Trophoblast cell (in vitro differentiated cells and primary cell): Measurements from ENCODE around the gene PHC3.

ENCODE experiments used
- DNase-seq, 2 donors: peaks; one replicate each; pipeline ENCODE4 v3.0.0-alpha.2; 2016
- H2AFZ ChIP-seq: 2 replicates; pipeline ENCODE4 v1.6.1; 2013; ENCODE audit warnings: low read length, moderate library complexity, mild to moderate bottlenecking; ENCODE audit not compliant: insufficient read depth, poor library complexity
- H2AK5ac ChIP-seq: 2 replicates; pipeline ENCODE4 v1.6.1; 2013; ENCODE audit warnings: mild to moderate bottlenecking, low read length
- H2BK120ac ChIP-seq: 2 replicates; pipeline ENCODE4 v1.6.1; 2013; ENCODE audit warnings: low read length, mild to moderate bottlenecking, moderate library complexity; ENCODE audit not compliant: insufficient read depth, poor library complexity
- H2BK12ac ChIP-seq: 2 replicates; pipeline ENCODE4 v1.6.1; 2013; ENCODE audit warnings: mild to moderate bottlenecking, low read length, moderate library complexity
- H2BK5ac ChIP-seq: 2 replicates; pipeline ENCODE4 v1.6.1; 2013; ENCODE audit warnings: low read length, low read depth, moderate library complexity, mild to moderate bottlenecking; ENCODE audit not compliant: poor library complexity
- H3K14ac ChIP-seq: 2 replicates; pipeline ENCODE4 v1.6.1; 2013; ENCODE audit warnings: mild to moderate bottlenecking, low read length
- H3K18ac ChIP-seq: 2 replicates; pipeline ENCODE4 v1.6.1; 2013; ENCODE audit warnings: mild to moderate bottlenecking, low read length
- H3K23ac ChIP-seq: 2 replicates; pipeline ENCODE4 v1.6.1; 2013; ENCODE audit warnings: low read length
- H3K27ac ChIP-seq: 2 replicates; pipeline ENCODE4 v1.5.1; 2013; ENCODE audit warnings: low read depth, mild to moderate bottlenecking, inconsistent platforms, low read length, moderate library complexity
- H3K27me3 ChIP-seq: 2 replicates; pipeline ENCODE4 v1.6.1; 2013; ENCODE audit warnings: inconsistent platforms, mild to moderate bottlenecking, low read length, moderate library complexity; ENCODE audit not compliant: insufficient read depth
- H3K36me3 ChIP-seq, 2 experiments: 1 replicate in 1 of 2; 2 replicates in 1 of 2; pipeline ENCODE4 v1.6.1; 2013; ENCODE audit warnings: low read length in 2 of 2, mild to moderate bottlenecking in 2 of 2, moderate library complexity in 1 of 2; ENCODE audit not compliant: insufficient read depth in 2 of 2, control insufficient read depth in 1 of 2
- H3K4ac ChIP-seq: 2 replicates; pipeline ENCODE4 v1.6.1; 2013; ENCODE audit warnings: low read depth, mild to moderate bottlenecking, low read length, moderate library complexity
- H3K4me1 ChIP-seq, 2 experiments: 1 replicate in 1 of 2; 2 replicates in 1 of 2; pipeline ENCODE4 v1.6.1; 2013; ENCODE audit warnings: low read length in 2 of 2, mild to moderate bottlenecking in 2 of 2, moderate library complexity in 1 of 2; ENCODE audit not compliant: insufficient read depth in 2 of 2, control insufficient read depth in 1 of 2
- H3K4me2 ChIP-seq: 2 replicates; pipeline ENCODE4 v1.6.1; 2013; ENCODE audit warnings: inconsistent platforms, mild to moderate bottlenecking, low read length, moderate library complexity
- H3K4me3 ChIP-seq: 2 replicates; pipeline ENCODE4 v1.5.1; 2013; ENCODE audit warnings: mild to moderate bottlenecking, low read depth, low read length, inconsistent platforms
- H3K79me1 ChIP-seq: one replicate; pipeline ENCODE4 v1.6.1; 2013; ENCODE audit warnings: low read length
- H3K79me2 ChIP-seq: 2 replicates; pipeline ENCODE4 v1.6.1; 2013; ENCODE audit warnings: low read length, mild to moderate bottlenecking; ENCODE audit not compliant: control insufficient read depth, insufficient read depth, poor library complexity
- H3K9ac ChIP-seq: 2 replicates; pipeline ENCODE4 v1.6.1; 2013; ENCODE audit warnings: mild to moderate bottlenecking, low read length
- H3K9me3 ChIP-seq: 2 replicates; pipeline ENCODE4 v1.6.1; 2013; ENCODE audit warnings: low read depth, mild to moderate bottlenecking, control low read depth, inconsistent platforms, low read length; ENCODE audit not compliant: insufficient read depth
- H4K12ac ChIP-seq: 2 replicates; pipeline ENCODE4 v1.6.1; 2013; ENCODE audit warnings: low read depth, mild to moderate bottlenecking, low read length, moderate library complexity
- H4K8ac ChIP-seq: 2 replicates; pipeline ENCODE4 v1.6.1; 2013; ENCODE audit warnings: low read depth, mild to moderate bottlenecking, low read length, moderate library complexity
- H4K91ac ChIP-seq: one replicate; pipeline ENCODE4 v1.6.1; 2013; ENCODE audit warnings: low read depth, mild to moderate bottlenecking, low read length, moderate library complexity
- whole genome bisulfite sequencing: extraction: QIAGEN DNeasy Blood & Tissue Kit; methylation state at CpG from one replicate; pipeline ENCODE4 v1.1.7; 2013; ENCODE audit warnings: missing lambda C conversion rate; ENCODE audit not compliant: insufficient read length, insufficient coverage; ENCODE audit errors: extremely low coverage; 5-methylcytosine and 5-hydroxymethylcytosine counted together

The PHC3 gene

GRCh38 chr3:170052398-170052797 is 129.1 kb downstream of the PHC3 start:
- no peak overlapping the region for H4K12ac ChIP-seq
- H2AFZ ChIP-seq: no peak overlapping the region
- no peak overlapping the region for H4K8ac ChIP-seq
- no peak overlapping the region for H2AK5ac ChIP-seq
- DNase-seq: no peak
- no peak overlapping the region for H3K9ac ChIP-seq
- H3K79me1 ChIP-seq: no peaks in the 10 kb centered on the region
- H3K23ac ChIP-seq: no peak overlapping the region
- peaks cover 3% of the 10 kb centered on the region for H3K9me3 ChIP-seq
- H3K18ac ChIP-seq: no peak overlapping the region
- H2BK12ac ChIP-seq: no peak overlapping the region
- H3K36me3 ChIP-seq: no peaks in the 10 kb centered on the region
- no peak overlapping the region for H3K4ac ChIP-seq
- H3K4me3 ChIP-seq: no peak overlapping the region
- H3K27ac ChIP-seq: no peak overlapping the region
- no peaks in the 10 kb centered on the region for H3K27me3 ChIP-seq
- H3K79me2 ChIP-seq: no peaks in the 10 kb centered on the region
- no peak overlapping the region for H3K14ac ChIP-seq
- no peak overlapping the region for H2BK120ac ChIP-seq
- no peak overlapping the region for H3K4me2 ChIP-seq
- no peaks in the 10 kb centered on the region for H3K4me1 ChIP-seq
- H4K91ac ChIP-seq: no peak overlapping the region
- no peak overlapping the region for H2BK5ac ChIP-seq

DNA sequence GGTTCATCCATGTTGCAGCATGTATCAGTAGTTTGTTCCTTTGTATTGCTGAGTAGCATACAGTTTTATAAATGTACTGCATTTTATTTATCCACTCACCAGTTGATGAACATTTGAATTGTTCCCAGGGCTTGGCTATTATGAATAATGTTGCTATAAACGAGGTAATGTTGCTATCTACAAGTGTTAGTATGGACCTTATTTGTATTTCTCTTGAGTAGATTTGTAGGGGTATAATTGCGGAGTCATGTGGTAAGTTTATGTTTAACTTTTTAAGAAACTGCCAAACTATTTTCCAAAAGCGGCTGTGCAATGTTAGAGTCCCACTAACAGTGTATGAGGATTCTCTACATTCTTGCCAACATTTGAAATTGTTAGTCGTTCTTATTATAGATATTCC is 130.8 kb downstream of the PHC3 start:
- Histone ChIP-seq H4K91ac (no peak overlapping the region), H3K36me3 (no peaks in the 10 kb centered on the region), H3K4ac (no peak overlapping the region), H4K12ac (no peak overlapping the region), H3K4me3 (no peak overlapping the region), H3K27me3 (no peaks in the 10 kb centered on the region), H2BK12ac (no peak overlapping the region), H2BK5ac (no peak overlapping the region), H3K79me2 (no peaks in the 10 kb centered on the region), H3K9me3 (peaks cover 3% of the 10 kb centered on the region), H3K4me2 (no peak overlapping the region), H2AFZ (no peak overlapping the region), H3K27ac (no peak overlapping the region), H3K9ac (no peak overlapping the region), H2BK120ac (no peak overlapping the region), H3K14ac (no peak overlapping the region), H3K18ac (no peak overlapping the region), H3K23ac (no peak overlapping the region), H4K8ac (no peak overlapping the region), H3K79me1 (no peaks in the 10 kb centered on the region), H2AK5ac (no peak overlapping the region), H3K4me1 (no peaks in the 10 kb centered on the region)
- DNase-seq: no peak
- no CpG with 5 or more reads among the region's 4 CpGs for WGBS

GRCh38 chr3:170049146-170050000 is 132.2 kb downstream of the PHC3 start:
- H3K4me2 ChIP-seq: no peak overlapping the region

GRCh38 chr3:170047133-170047404 is 134.5 kb downstream of the PHC3 start:
- no peak overlapping the region for H2BK120ac ChIP-seq
- H3K9ac ChIP-seq: no peak overlapping the region
- H2BK12ac ChIP-seq: no peak overlapping the region
- WGBS: no CpG with 5 or more reads among the region's 3 CpGs
- peaks cover 3% of the 10 kb centered on the region for H3K9me3 ChIP-seq
- no peak overlapping the region for H3K4me3 ChIP-seq
- no peak overlapping the region for H3K4ac ChIP-seq
- H3K18ac ChIP-seq: no peak overlapping the region
- no peak overlapping the region for H3K14ac ChIP-seq
- no peaks in the 10 kb centered on the region for H3K79me2 ChIP-seq
- no peak overlapping the region for H2AFZ ChIP-seq
- no peak overlapping the region for H4K12ac ChIP-seq
- H3K4me2 ChIP-seq: no peak overlapping the region
- no peak overlapping the region for H2AK5ac ChIP-seq
- H4K91ac ChIP-seq: no peak overlapping the region
- H3K27me3 ChIP-seq: no peaks in the 10 kb centered on the region
- no peaks in the 10 kb centered on the region for H3K4me1 ChIP-seq
- H3K79me1 ChIP-seq: no peaks in the 10 kb centered on the region
- no peak overlapping the region for H2BK5ac ChIP-seq
- H3K27ac ChIP-seq: no peak overlapping the region
- no peak overlapping the region for H3K23ac ChIP-seq
- DNase-seq: no peak
- H4K8ac ChIP-seq: no peak overlapping the region
- no peaks in the 10 kb centered on the region for H3K36me3 ChIP-seq

More at GRCh38 chr3:170049146-170050000, 132.2 kb downstream of the PHC3 start:
- H3K79me1 ChIP-seq: no peaks in the 10 kb centered on the region
- H3K36me3 ChIP-seq: no peaks in the 10 kb centered on the region
- no peak overlapping the region for H2BK12ac ChIP-seq
- peaks cover 3% of the 10 kb centered on the region for H3K9me3 ChIP-seq
- no peak overlapping the region for H3K9ac ChIP-seq
- H2BK5ac ChIP-seq: no peak overlapping the region
- DNase-seq: peak; percentile 78 to 83
- H2AK5ac ChIP-seq: no peak overlapping the region
- no peak overlapping the region for H4K91ac ChIP-seq
- H3K4me1 ChIP-seq: no peaks in the 10 kb centered on the region
- H3K4ac ChIP-seq: no peak overlapping the region
- H3K14ac ChIP-seq: no peak overlapping the region
- no peak overlapping the region for H3K18ac ChIP-seq
- H3K4me3 ChIP-seq: no peak overlapping the region
- H3K23ac ChIP-seq: no peak overlapping the region
- no peak overlapping the region for H4K8ac ChIP-seq
- no peaks in the 10 kb centered on the region for H3K79me2 ChIP-seq
- no peak overlapping the region for H2AFZ ChIP-seq
- H3K27ac ChIP-seq: no peak overlapping the region
- WGBS: no CpG with 5 or more reads among the region's 10 CpGs
- H4K12ac ChIP-seq: no peak overlapping the region
- H2BK120ac ChIP-seq: no peak overlapping the region
- no peaks in the 10 kb centered on the region for H3K27me3 ChIP-seq
